GM23338 (cell line): ENCODE data around the gene CES1. TPM values are rescaled to one million over a fixed set of nuclear protein-coding genes. Genes with fewer than 3 reads are reported as not detected.

Source experiments
- ATAC-seq: fragments of 200-7000 bp; cut with Tn5 transposase; 3 replicates; pipeline ENCODE4 v1.9.1; 2020
- DNase-seq: peaks from one replicate; pipeline ENCODE4 v3.0.0-alpha.2; 2015; ENCODE audit warnings: low spot score
- H2AFZ ChIP-seq: fragments of 200-600 bp; sonication (generic); 2 replicates; pipeline ENCODE4 v1.8.0; 2016; ENCODE audit warnings: antibody characterized with exemption, mild to moderate bottlenecking, moderate library complexity
- H3F3A ChIP-seq: fragments of 200-600 bp; sonication (generic); replicated peaks from 2 replicates; pipeline ENCODE4 v1.8.0; 2017; ENCODE audit warnings: antibody characterized with exemption, mixed run types, low read depth
- H3K27ac ChIP-seq: fragments of 200-600 bp; sonication (generic); 2 replicates; pipeline ENCODE4 v1.6.1; 2016; ENCODE audit warnings: low read depth
- H3K27me3 ChIP-seq: fragments of 200-600 bp; sonication (generic); 2 replicates; pipeline ENCODE4 v1.8.0; 2016; ENCODE audit warnings: mild to moderate bottlenecking, mixed run types, moderate library complexity; ENCODE audit not compliant: insufficient read depth
- H3K36me3 ChIP-seq: fragments of 200-600 bp; sonication (generic); 2 replicates; pipeline ENCODE4 v1.8.0; 2016; ENCODE audit warnings: mild to moderate bottlenecking; ENCODE audit not compliant: insufficient read depth
- H3K4me1 ChIP-seq: fragments of 200-600 bp; sonication (generic); 2 replicates; pipeline ENCODE4 v1.8.0; 2016; ENCODE audit warnings: mild to moderate bottlenecking, moderate library complexity; ENCODE audit not compliant: insufficient read depth
- H3K4me2 ChIP-seq: fragments of 200-600 bp; sonication (generic); 2 replicates; pipeline ENCODE4 v1.7.1; 2017; ENCODE audit warnings: mixed run types
- H3K4me3 ChIP-seq: fragments of 200-600 bp; sonication (generic); 2 replicates; pipeline ENCODE4 v1.6.1; 2016; ENCODE audit warnings: mixed run types
- H3K79me2 ChIP-seq: fragments of 200-600 bp; sonication (generic); replicated peaks from 2 replicates; pipeline ENCODE4 v1.8.0; 2017; ENCODE audit warnings: mild to moderate bottlenecking; ENCODE audit not compliant: insufficient read depth
- H3K9me2 ChIP-seq: fragments of 200-600 bp; sonication (generic); 2 replicates; pipeline ENCODE4 v1.8.0; 2017; ENCODE audit not compliant: insufficient read depth
- H4K20me1 ChIP-seq: fragments of 200-600 bp; sonication (generic); replicated peaks from 2 replicates; pipeline ENCODE4 v1.8.0; 2017; ENCODE audit warnings: mild to moderate bottlenecking; ENCODE audit not compliant: insufficient read depth
- H3K27ac Mint-ChIP-seq: 2 replicates; pipeline ENCODE4 v1.8.0; 2020; ENCODE audit warnings: inconsistent platforms, mild to moderate bottlenecking, moderate library complexity, mixed read lengths
- H3K27me3 Mint-ChIP-seq: 3 replicates; pipeline ENCODE4 v1.8.0; 2022; ENCODE audit warnings: low read depth, mild to moderate bottlenecking, moderate library complexity, mixed read lengths, inconsistent platforms; ENCODE audit not compliant: insufficient read depth, poor library complexity
- H3K36me3 Mint-ChIP-seq: 3 replicates; pipeline ENCODE4 v1.8.0; 2021; ENCODE audit warnings: low read depth, mild to moderate bottlenecking, inconsistent platforms, moderate library complexity, mixed read lengths
- H3K4me1 Mint-ChIP-seq: 3 replicates; pipeline ENCODE4 v1.8.0; 2020; ENCODE audit warnings: mild to moderate bottlenecking, inconsistent platforms, mixed read lengths
- H3K4me3 Mint-ChIP-seq: 3 replicates; pipeline ENCODE4 v1.8.0; 2021; ENCODE audit warnings: moderate library complexity, mild to moderate bottlenecking, inconsistent platforms, mixed read lengths
- H3K9me3 Mint-ChIP-seq: 3 replicates; pipeline ENCODE4 v1.8.0; 2020; ENCODE audit warnings: moderate library complexity, mild to moderate bottlenecking, inconsistent platforms, mixed read lengths
- CREB1 ChIP-seq: fragments of 250-450 bp; sonication (Bioruptor Pico); IDR thresholded peaks from 2 replicates; pipeline ENCODE4 v1.5.0; 2020; ENCODE audit warnings: low read depth, mild to moderate bottlenecking, moderate library complexity
- EZH2 ChIP-seq: fragments of 200-600 bp; sonication (generic); IDR thresholded peaks from one replicate; pipeline ENCODE4 v1.8.0; 2017; ENCODE audit warnings: antibody characterized with exemption, mild to moderate bottlenecking, low read depth; ENCODE audit not compliant: unreplicated experiment
- EZH2phosphoT487 ChIP-seq: fragments of 200-600 bp; sonication (generic); IDR thresholded peaks from one replicate; pipeline ENCODE4 v1.8.1; 2018; ENCODE audit warnings: antibody characterized with exemption; ENCODE audit not compliant: unreplicated experiment
- JUNB ChIP-seq: IDR thresholded peaks from one replicate; pipeline ENCODE4 v1.6.1; 2016; ENCODE audit warnings: antibody characterized with exemption; ENCODE audit not compliant: unreplicated experiment
- NANOG ChIP-seq: IDR thresholded peaks from 2 replicates; pipeline ENCODE4 v1.6.1; 2016; ENCODE audit warnings: antibody characterized with exemption, borderline replicate concordance
- POLR2AphosphoS5 ChIP-seq: IDR thresholded peaks from 2 replicates; pipeline ENCODE4 v1.6.1; 2016; ENCODE audit warnings: antibody characterized with exemption, low read depth
- REST ChIP-seq: IDR thresholded peaks from one replicate; pipeline ENCODE4 v1.6.1; 2018; ENCODE audit warnings: antibody characterized with exemption; ENCODE audit not compliant: unreplicated experiment
- STAT1 ChIP-seq: IDR thresholded peaks from one replicate; pipeline ENCODE4 v1.6.1; 2016; ENCODE audit warnings: antibody characterized with exemption; ENCODE audit not compliant: unreplicated experiment
- ZNF114 ChIP-seq: fragments of 250-450 bp; sonication (Bioruptor Pico); IDR thresholded peaks from 2 replicates; pipeline ENCODE4 v1.5.0; 2020; ENCODE audit warnings: mild to moderate bottlenecking, moderate library complexity
- ZNF331 ChIP-seq: fragments of 250-450 bp; sonication (Bioruptor Pico); IDR thresholded peaks from 2 replicates; pipeline ENCODE4 v1.5.0; 2020; ENCODE audit warnings: low read depth, mild to moderate bottlenecking, moderate library complexity
- polyA plus RNA-seq: library from polyadenylated mRNA; unstranded; fragments of >200 nt; fragmentation: Nextera tagmentation; extraction: Ambion mirVana; gene quantifications from 2 replicates; pipeline ENCODE4 v1.2.1, GENCODE V29; 2016
- total RNA-seq: library from RNA; depleted of rRNA; stranded (reverse); fragments of >200 nt; shearing (Covaris generic); gene quantifications from 2 replicates; pipeline ENCODE4 v1.2.3, GENCODE V29; 2014
- TF ChIP-seq, protein P1 (sequence below): fragments of 250-450 bp; sonication (Bioruptor Pico); IDR thresholded peaks from 2 replicates; pipeline ENCODE4 v1.5.0; 2020; ENCODE audit warnings: mild to moderate bottlenecking, moderate library complexity

Gene CES1
- total and polyA plus RNA-seq, 2 experiments from 2014 or later: 1.5 TPM; not detected in 1

GRCh38 chr16:55834049-55834448, 1.2 kb upstream of the CES1 start:
- no peaks in the 10 kb centered on the region; the same call in 2 of the 3 replicates for H3K9me3 Mint-ChIP-seq
- Histone ChIP-seq H3K4me3 (no peak overlapping the region), H4K20me1 (no peaks in the 10 kb centered on the region), H3K27me3 (no peaks in the 10 kb centered on the region), H3K27ac (no peak overlapping the region), H3K36me3 (no peaks in the 10 kb centered on the region), H3K4me2 (no peak overlapping the region), H3K4me1 (no peaks in the 10 kb centered on the region), H3F3A (no peaks in the 10 kb centered on the region), H3K9me2 (no peaks in the 10 kb centered on the region), H3K79me2 (no peaks in the 10 kb centered on the region), H2AFZ (no peak overlapping the region)
- no peak for TF ChIP-seq CREB1
- TF ChIP-seq STAT1: no peak
- TF ChIP-seq EZH2: no peak
- TF ChIP-seq JUNB: no peak
- TF ChIP-seq NANOG: no peak
- no peak for TF ChIP-seq REST
- TF ChIP-seq POLR2AphosphoS5: no peak
- TF ChIP-seq ZNF331 (CRISPR knock-in tag): no peak
- TF ChIP-seq ZNF114: no peak
- no peak for TF ChIP-seq EZH2phosphoT487
- TF ChIP-seq, protein P1, sequence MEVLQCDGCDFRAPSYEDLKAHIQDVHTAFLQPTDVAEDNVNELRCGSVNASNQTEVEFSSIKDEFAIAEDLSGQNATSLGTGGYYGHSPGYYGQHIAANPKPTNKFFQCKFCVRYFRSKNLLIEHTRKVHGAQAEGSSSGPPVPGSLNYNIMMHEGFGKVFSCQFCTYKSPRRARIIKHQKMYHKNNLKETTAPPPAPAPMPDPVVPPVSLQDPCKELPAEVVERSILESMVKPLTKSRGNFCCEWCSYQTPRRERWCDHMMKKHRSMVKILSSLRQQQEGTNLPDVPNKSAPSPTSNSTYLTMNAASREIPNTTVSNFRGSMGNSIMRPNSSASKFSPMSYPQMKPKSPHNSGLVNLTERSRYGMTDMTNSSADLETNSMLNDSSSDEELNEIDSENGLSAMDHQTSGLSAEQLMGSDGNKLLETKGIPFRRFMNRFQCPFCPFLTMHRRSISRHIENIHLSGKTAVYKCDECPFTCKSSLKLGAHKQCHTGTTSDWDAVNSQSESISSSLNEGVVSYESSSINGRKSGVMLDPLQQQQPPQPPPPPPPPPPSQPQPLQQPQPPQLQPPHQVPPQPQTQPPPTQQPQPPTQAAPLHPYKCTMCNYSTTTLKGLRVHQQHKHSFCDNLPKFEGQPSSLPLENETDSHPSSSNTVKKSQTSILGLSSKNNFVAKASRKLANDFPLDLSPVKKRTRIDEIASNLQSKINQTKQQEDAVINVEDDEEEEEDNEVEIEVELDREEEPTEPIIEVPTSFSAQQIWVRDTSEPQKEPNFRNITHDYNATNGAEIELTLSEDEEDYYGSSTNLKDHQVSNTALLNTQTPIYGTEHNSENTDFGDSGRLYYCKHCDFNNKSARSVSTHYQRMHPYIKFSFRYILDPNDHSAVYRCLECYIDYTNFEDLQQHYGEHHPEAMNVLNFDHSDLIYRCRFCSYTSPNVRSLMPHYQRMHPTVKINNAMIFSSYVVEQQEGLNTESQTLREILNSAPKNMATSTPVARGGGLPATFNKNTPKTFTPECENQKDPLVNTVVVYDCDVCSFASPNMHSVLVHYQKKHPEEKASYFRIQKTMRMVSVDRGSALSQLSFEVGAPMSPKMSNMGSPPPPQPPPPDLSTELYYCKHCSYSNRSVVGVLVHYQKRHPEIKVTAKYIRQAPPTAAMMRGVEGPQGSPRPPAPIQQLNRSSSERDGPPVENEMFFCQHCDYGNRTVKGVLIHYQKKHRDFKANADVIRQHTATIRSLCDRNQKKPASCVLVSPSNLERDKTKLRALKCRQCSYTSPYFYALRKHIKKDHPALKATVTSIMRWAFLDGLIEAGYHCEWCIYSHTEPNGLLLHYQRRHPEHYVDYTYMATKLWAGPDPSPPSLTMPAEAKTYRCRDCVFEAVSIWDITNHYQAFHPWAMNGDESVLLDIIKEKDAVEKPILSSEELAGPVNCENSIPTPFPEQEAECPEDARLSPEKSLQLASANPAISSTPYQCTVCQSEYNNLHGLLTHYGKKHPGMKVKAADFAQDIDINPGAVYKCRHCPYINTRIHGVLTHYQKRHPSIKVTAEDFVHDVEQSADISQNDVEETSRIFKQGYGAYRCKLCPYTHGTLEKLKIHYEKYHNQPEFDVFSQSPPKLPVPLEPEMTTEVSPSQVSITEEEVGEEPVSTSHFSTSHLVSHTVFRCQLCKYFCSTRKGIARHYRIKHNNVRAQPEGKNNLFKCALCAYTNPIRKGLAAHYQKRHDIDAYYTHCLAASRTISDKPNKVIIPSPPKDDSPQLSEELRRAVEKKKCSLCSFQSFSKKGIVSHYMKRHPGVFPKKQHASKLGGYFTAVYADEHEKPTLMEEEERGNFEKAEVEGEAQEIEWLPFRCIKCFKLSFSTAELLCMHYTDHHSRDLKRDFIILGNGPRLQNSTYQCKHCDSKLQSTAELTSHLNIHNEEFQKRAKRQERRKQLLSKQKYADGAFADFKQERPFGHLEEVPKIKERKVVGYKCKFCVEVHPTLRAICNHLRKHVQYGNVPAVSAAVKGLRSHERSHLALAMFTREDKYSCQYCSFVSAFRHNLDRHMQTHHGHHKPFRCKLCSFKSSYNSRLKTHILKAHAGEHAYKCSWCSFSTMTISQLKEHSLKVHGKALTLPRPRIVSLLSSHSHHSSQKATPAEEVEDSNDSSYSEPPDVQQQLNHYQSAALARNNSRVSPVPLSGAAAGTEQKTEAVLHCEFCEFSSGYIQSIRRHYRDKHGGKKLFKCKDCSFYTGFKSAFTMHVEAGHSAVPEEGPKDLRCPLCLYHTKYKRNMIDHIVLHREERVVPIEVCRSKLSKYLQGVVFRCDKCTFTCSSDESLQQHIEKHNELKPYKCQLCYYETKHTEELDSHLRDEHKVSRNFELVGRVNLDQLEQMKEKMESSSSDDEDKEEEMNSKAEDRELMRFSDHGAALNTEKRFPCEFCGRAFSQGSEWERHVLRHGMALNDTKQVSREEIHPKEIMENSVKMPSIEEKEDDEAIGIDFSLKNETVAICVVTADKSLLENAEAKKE (CRISPR knock-in tag): no peak
- H3K27me3 Mint-ChIP-seq: peaks cover 2% of the 10 kb centered on the region
- ATAC-seq (no peak), DNase-seq (no peak)
- H3K4me1 Mint-ChIP-seq: 0 out of 3 replicates have a peak, but pooled peaks cover 9% of the 10 kb centered on the region
- H3K36me3 Mint-ChIP-seq: no peaks in the 10 kb centered on the region
- no peak overlapping the region for H3K27ac Mint-ChIP-seq
- no peak overlapping the region for H3K4me3 Mint-ChIP-seq
